K562 (cell line): ENCODE results near the gene PCDHA3. TPM values are rescaled to one million over a fixed set of nuclear protein-coding genes. Genes with fewer than 3 reads are reported as not detected.

ENCODE experiments used
- ATAC-seq: fragments of 200-7000 bp; cut with Tn5 transposase; 3 replicates; pipeline ENCODE4 v1.9.1; 2020; ENCODE audit warnings: moderate library complexity
- BruUV-seq: library from RNA; stranded (reverse); fragments of 400-500 nt; replicated peaks from 2 replicates; lab custom pipeline; 2021; lab: Mats Ljungman, UMichigan
- CTCF ChIA-PET: fragments of 300-600 bp; formaldehyde crosslinking; extraction: SDS; loops from one replicate; lab custom pipeline; 2021; ENCODE audit warnings: low intra/inter-chr PET ratio; lab: Yijun Ruan, JAX
- POLR2A ChIA-PET: fragments of 300-600, 350-650 bp; sonication (Branson Sonifier 250); formaldehyde crosslinking; extraction: SDS; loops from one replicate; lab custom pipeline; 2021; ENCODE audit warnings: antibody characterized with exemption, inconsistent platforms; lab: Yijun Ruan, JAX
- DNase-seq, 4 experiments: peaks; one replicate each; pipeline versions ENCODE4 v3.0.0 to v3.0.0-alpha.2; 2011 to 2018; ENCODE audit warnings: low spot score in 3 of 4, mixed read lengths in 3 of 4; ENCODE audit errors: extremely low read depth in 1 of 4
- FAIRE-seq: peaks from 2 replicates; lab custom pipeline; 2011; peaks lifted over from hg19 to GRCh38; lab: Jason Lieb, UNC
- H2AFZ ChIP-seq: 2 replicates; pipeline ENCODE4 v1.6.0; 2011; ENCODE audit warnings: low read depth, low read length, control low read depth, inconsistent platforms
- H3K27ac ChIP-seq: fragments of 200-600 bp; 3 replicates; pipeline ENCODE4 v1.8.0; 2011; ENCODE audit warnings: low read depth, mild to moderate bottlenecking, control low read depth, inconsistent platforms, low read length, moderate library complexity, mixed read lengths; ENCODE audit errors: extremely low read depth
- H3K27me3 ChIP-seq, 2 experiments: fragments of 300-600 bp in 1 of 2; 2 replicates in 1 of 2; 3 replicates in 1 of 2; pipeline versions ENCODE4 v1.6.0 to v1.8.0; 2011; ENCODE audit warnings: inconsistent platforms in 2 of 2, low read length in 2 of 2, mild to moderate bottlenecking in 1 of 2, mixed read lengths in 1 of 2, moderate library complexity in 1 of 2; ENCODE audit not compliant: control insufficient read depth in 2 of 2, insufficient read depth in 2 of 2
- H3K36me3 ChIP-seq: fragments of 300-600 bp; 3 replicates; pipeline ENCODE4 v1.8.0; 2011; ENCODE audit warnings: mild to moderate bottlenecking, low read length, inconsistent platforms; ENCODE audit not compliant: control insufficient read depth, insufficient read depth
- H3K4me1 ChIP-seq, 2 experiments: fragments of 200-600 bp in 1 of 2; replicated peaks in 1 of 2; 2 replicates in 1 of 2; 3 replicates in 1 of 2; pipeline versions ENCODE4 v1.5.1 to v1.8.0; 2011; ENCODE audit warnings: inconsistent platforms in 2 of 2, low read length in 2 of 2, mild to moderate bottlenecking in 1 of 2, mixed read lengths in 1 of 2, moderate library complexity in 1 of 2; ENCODE audit not compliant: control insufficient read depth in 2 of 2, insufficient read depth in 2 of 2
- H3K4me2 ChIP-seq: 2 replicates; pipeline ENCODE4 v1.6.1; 2011; ENCODE audit warnings: low read length, control low read depth, inconsistent platforms, mixed read lengths; ENCODE audit not compliant: insufficient read depth
- H3K4me3 ChIP-seq: fragments of 200-600 bp; sonication (generic), shearing (Covaris generic); 2 replicates; pipeline ENCODE4 v1.5.1; 2016; ENCODE audit warnings: control low read depth, inconsistent platforms
- H3K79me2 ChIP-seq: fragments of 200-600 bp; 3 replicates; pipeline ENCODE4 v1.8.0; 2011; ENCODE audit warnings: low read length, inconsistent platforms; ENCODE audit not compliant: control insufficient read depth, insufficient read depth
- H3K9ac ChIP-seq, 2 experiments: 2 replicates each; pipeline versions ENCODE4 v1.6.0 to v1.6.1; 2011; ENCODE audit warnings: low read depth in 2 of 2, low read length in 2 of 2, control low read depth in 1 of 2, inconsistent platforms in 1 of 2, mild to moderate bottlenecking in 1 of 2, mixed read lengths in 1 of 2; ENCODE audit not compliant: insufficient read depth in 1 of 2
- H3K9me1 ChIP-seq: one replicate; pipeline ENCODE4 v1.6.0; 2011; ENCODE audit warnings: inconsistent platforms, mild to moderate bottlenecking, low read length, moderate library complexity; ENCODE audit not compliant: control insufficient read depth, insufficient read depth
- H3K9me3 ChIP-seq: replicated peaks from 2 replicates; pipeline ENCODE4 v1.5.1; 2011; ENCODE audit warnings: low read depth, low read length, inconsistent platforms; ENCODE audit not compliant: control insufficient read depth, insufficient read depth
- H4K20me1 ChIP-seq: replicated peaks from 2 replicates; pipeline ENCODE4 v1.6.1; 2011; ENCODE audit warnings: low read length, inconsistent platforms, mixed read lengths; ENCODE audit not compliant: control insufficient read depth, insufficient read depth
- MAFK ChIP-seq: IDR thresholded peaks from 2 replicates; pipeline ENCODE4 v1.6.1; 2011; ENCODE audit warnings: low read length, improper control_type of control experiment
- NR2F6 ChIP-seq: fragments of 450-650 bp; formaldehyde crosslinking; IDR thresholded peaks from 2 replicates; pipeline ENCODE4 v1.4.0; 2020; ENCODE audit warnings: mild to moderate bottlenecking
- TARDBP ChIP-seq: fragments of 450-650 bp; IDR thresholded peaks from 2 replicates; pipeline ENCODE4 v1.6.1; 2016
- WGBS: fragments of 100-300 bp; shearing (Covaris generic); methylation state at CpG from one replicate; pipeline ENCODE4 v1.1.6; 2016; ENCODE audit warnings: low coverage, mixed read lengths; ENCODE audit not compliant: insufficient coverage; ENCODE audit errors: missing lambda C conversion rate; 5-methylcytosine and 5-hydroxymethylcytosine counted together
- in situ Hi-C: fragments of 300-500 bp; cut with MboI; formaldehyde crosslinking; loops from 4 replicates; pipeline ENCODE4 v1.15.0; 2018; ENCODE audit warnings: inconsistent platforms, mixed read lengths
- intact Hi-C: fragments of 100-400 bp; cut with micrococcal nuclease; formaldehyde crosslinking; loops from 2 replicates; pipeline ENCODE4 v1.14.2; 2022
- polyA plus RNA-seq, 8 experiments: library from polyadenylated mRNA; depleted of rRNA in 4 of 8; stranded (reverse) in 5 of 8; unstranded in 3 of 8; fragments of >200 nt; fragmentation: Nextera tagmentation in 2 of 8; fragmentation: Illumina TruSeq in 1 of 8; extraction: Ambion mirVana in 2 of 8; extraction: Trizol in 1 of 8; gene quantifications; 2 replicates each; pipeline versions ENCODE4 v1.2.1 to v1.2.3, GENCODE V29; 2011 to 2014; ENCODE audit warnings: inconsistent platforms in 1 of 8, missing spikeins in 1 of 8
- total RNA-seq, 7 experiments: library from RNA; depleted of rRNA in 6 of 7; stranded (reverse); fragments of >200 nt in 6 of 7; fragmentation: Illumina TruSeq in 2 of 7; extraction: Trizol in 2 of 7; gene quantifications; 2 replicates each; pipeline versions ENCODE4 v1.2.1 to v1.2.3, GENCODE V29; 2011 to 2021; ENCODE audit warnings: low replicate concordance in 1 of 7

The PCDHA3 gene
- total and polyA plus RNA-seq, 9 of the 15 experiments (the other 6 are each of a cell fraction or from before 2014, with no cell fraction given) = not detected

DNA sequence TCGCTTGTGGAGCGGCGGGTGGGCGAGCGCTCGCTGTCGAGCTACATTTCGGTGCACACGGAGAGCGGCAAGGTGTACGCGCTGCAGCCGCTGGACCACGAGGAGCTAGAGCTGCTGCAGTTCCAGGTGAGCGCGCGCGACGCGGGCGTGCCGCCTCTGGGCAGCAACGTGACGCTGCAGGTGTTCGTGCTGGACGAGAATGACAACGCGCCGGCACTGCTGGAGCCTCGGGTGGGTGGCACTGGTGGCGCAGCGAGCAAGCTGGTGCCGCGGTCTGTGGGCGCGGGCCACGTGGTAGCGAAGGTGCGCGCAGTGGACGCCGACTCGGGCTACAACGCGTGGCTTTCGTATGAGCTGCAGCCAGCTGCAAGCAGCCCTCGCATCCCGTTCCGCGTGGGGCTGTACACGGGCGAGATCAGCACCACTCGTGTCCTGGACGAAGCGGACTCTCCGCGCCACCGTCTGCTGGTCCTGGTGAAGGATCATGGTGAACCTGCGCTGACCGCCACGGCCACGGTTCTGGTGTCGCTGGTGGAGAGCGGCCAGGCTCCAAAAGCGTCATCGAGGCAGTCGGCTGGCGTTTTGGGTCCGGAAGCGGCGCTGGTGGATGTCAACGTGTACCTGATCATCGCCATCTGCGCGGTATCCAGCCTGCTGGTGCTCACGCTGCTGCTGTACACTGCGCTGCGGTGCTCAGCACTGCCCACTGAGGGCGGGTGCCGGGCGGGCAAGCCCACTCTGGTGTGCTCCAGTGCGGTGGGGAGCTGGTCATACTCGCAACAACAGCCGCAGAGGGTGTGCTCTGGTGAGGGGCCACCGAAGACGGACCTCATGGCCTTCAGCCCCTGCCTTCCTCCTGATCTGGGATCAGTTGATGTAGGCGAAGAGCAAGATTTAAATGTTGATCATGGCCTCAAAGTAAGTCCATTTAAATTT is 42.2 kb downstream of the PCDHA3 start:
- in situ Hi-C loops (no loop called here), intact Hi-C loops (no loop called here)
- H3K9me3 ChIP-seq = no peaks in the 10 kb centered on the region
- FAIRE-seq (no peak), ATAC-seq (no peak), DNase-seq (no peak)
- no peak overlapping the region for H3K9ac ChIP-seq
- no peak overlapping the region for H3K4me3 ChIP-seq
- H2AFZ ChIP-seq = no peak overlapping the region
- TF ChIP-seq NR2F6 (CRISPR knock-in tag) (no peak), MAFK (no peak), TARDBP (no peak)
- H3K9me1 ChIP-seq = no peaks in the 10 kb centered on the region
- H3K4me2 ChIP-seq = no peak overlapping the region
- H3K27me3 ChIP-seq = no peaks in the 10 kb centered on the region
- BruUV-seq = no TSS peak
- POLR2A ChIA-PET = no interaction called here
- H3K36me3 ChIP-seq = no peaks in the 10 kb centered on the region
- CTCF ChIA-PET = no interaction called here
- H4K20me1 ChIP-seq = no peaks in the 10 kb centered on the region
- no peaks in the 10 kb centered on the region for H3K79me2 ChIP-seq
- H3K4me1 ChIP-seq = peaks cover 0 to 3% of the 10 kb centered on the region in 2 experiments; a peak in 1 of 5 replicates
- H3K27ac ChIP-seq = no peak overlapping the region
- WGBS = 34% methylated on average over 66 of the region's 87 CpGs
